ENCODE data around the gene CNPPD1.
A peak's percentile ranks its signal among the peaks of the same experiment; 100 is the strongest.

The CNPPD1 gene

GRCh38 chr2:219161097-219161496, 15.6 kb downstream of the CNPPD1 start:
- no peak for DNase-seq (ENCODE audit: insufficient read length, low spot score)
- FAIRE-seq: no peak
- TF ChIP-seq POU2F2 (IDR thresholded peaks at IDR 0.05; ENCODE audit: low read depth, low read length) (no peak), SPI1 (IDR thresholded peaks at IDR 0.05; ENCODE audit: low read depth, low read length) (no peak)

- no peak for TF ChIP-seq SPI1 (IDR thresholded peaks at IDR 0.05; ENCODE audit: low read depth, low read length)
- TF ChIP-seq POLR2A (IDR thresholded peaks at IDR 0.05; ENCODE audit: low read depth, low read length): peak; percentile 76; the same call in 1 of the 2 replicates
- no peak for TF ChIP-seq PAX5 (IDR thresholded peaks at IDR 0.05; ENCODE audit: insufficient read depth, low read length, severe bottlenecking)
- TF ChIP-seq POU2F2 (IDR thresholded peaks at IDR 0.05; ENCODE audit: low read depth, low read length): no peak
- peak; percentile 59; the same call in 1 of the 2 replicates for TF ChIP-seq POLR2AphosphoS5 (IDR thresholded peaks at IDR 0.05; ENCODE audit: low read depth, low read length)
- 0 out of 2 replicates have a peak, but pooled peaks have one; percentile 45 for TF ChIP-seq TAF1 (IDR thresholded peaks at IDR 0.05; ENCODE audit: low read depth, low read length)
- FAIRE-seq: peak; percentile 96
- peak; percentile 95 for DNase-seq (ENCODE audit: insufficient read length, low spot score)
These were observed 16.3 kb downstream of the CNPPD1 start, which contains the start of gene NHEJ1 for GRCh38 chr2:219160186-219161017. Gene NHEJ1 (minus strand): TSS chr2:219160815. CDS start chr2:219158362, 2,453 bp downstream.

GRCh38 chr2:219159771-219160185, 16.9 kb downstream of the CNPPD1 start:
- TF ChIP-seq TAF1 (IDR thresholded peaks at IDR 0.05; ENCODE audit: low read depth, low read length) (no peak), POLR2AphosphoS5 (IDR thresholded peaks at IDR 0.05; ENCODE audit: low read depth, low read length) (no peak), POLR2A (IDR thresholded peaks at IDR 0.05; ENCODE audit: low read depth, low read length) (no peak), POU2F2 (IDR thresholded peaks at IDR 0.05; ENCODE audit: low read depth, low read length) (no peak), PAX5 (IDR thresholded peaks at IDR 0.05; ENCODE audit: insufficient read depth, low read length, severe bottlenecking) (no peak), SPI1 (IDR thresholded peaks at IDR 0.05; ENCODE audit: low read depth, low read length) (no peak)
- FAIRE-seq (no peak), DNase-seq (ENCODE audit: insufficient read length, low spot score) (no peak)

- FAIRE-seq (no peak), DNase-seq (ENCODE audit: insufficient read length, low spot score) (no peak)
- TF ChIP-seq TAF1 (IDR thresholded peaks at IDR 0.05; ENCODE audit: low read depth, low read length): no peak
- no peak for TF ChIP-seq POLR2A (IDR thresholded peaks at IDR 0.05; ENCODE audit: low read depth, low read length)
- TF ChIP-seq POU2F2 (IDR thresholded peaks at IDR 0.05; ENCODE audit: low read depth, low read length): no peak
- no peak for TF ChIP-seq POLR2AphosphoS5 (IDR thresholded peaks at IDR 0.05; ENCODE audit: low read depth, low read length)
- TF ChIP-seq PAX5 (IDR thresholded peaks at IDR 0.05; ENCODE audit: insufficient read depth, low read length, severe bottlenecking): no peak
- TF ChIP-seq SPI1 (IDR thresholded peaks at IDR 0.05; ENCODE audit: low read depth, low read length): no peak
These were observed 18.1 kb downstream of the CNPPD1 start for GRCh38 chr2:219158586-219158985.

GRCh38 chr2:219158025-219158424, 18.7 kb downstream of the CNPPD1 start:
- FAIRE-seq: no peak

GRCh38 chr2:219157396-219157795, 19.3 kb downstream of the CNPPD1 start:
- DNase-seq (ENCODE audit: insufficient read length, low spot score) (no peak), FAIRE-seq (no peak)
- TF ChIP-seq PAX5 (IDR thresholded peaks at IDR 0.05; ENCODE audit: insufficient read depth, low read length, severe bottlenecking) (no peak), POLR2AphosphoS5 (IDR thresholded peaks at IDR 0.05; ENCODE audit: low read depth, low read length) (no peak), POU2F2 (IDR thresholded peaks at IDR 0.05; ENCODE audit: low read depth, low read length) (no peak), TAF1 (IDR thresholded peaks at IDR 0.05; ENCODE audit: low read depth, low read length) (no peak), POLR2A (IDR thresholded peaks at IDR 0.05; ENCODE audit: low read depth, low read length) (no peak), SPI1 (IDR thresholded peaks at IDR 0.05; ENCODE audit: low read depth, low read length) (no peak)

More at GRCh38 chr2:219158025-219158424, 18.7 kb downstream of the CNPPD1 start:
- no peak for DNase-seq (ENCODE audit: insufficient read length, low spot score)
- TF ChIP-seq POU2F2 (IDR thresholded peaks at IDR 0.05; ENCODE audit: low read depth, low read length): no peak
- TF ChIP-seq POLR2A (IDR thresholded peaks at IDR 0.05; ENCODE audit: low read depth, low read length): no peak
- TF ChIP-seq SPI1 (IDR thresholded peaks at IDR 0.05; ENCODE audit: low read depth, low read length): no peak
- TF ChIP-seq TAF1 (IDR thresholded peaks at IDR 0.05; ENCODE audit: low read depth, low read length): no peak
- no peak for TF ChIP-seq PAX5 (IDR thresholded peaks at IDR 0.05; ENCODE audit: insufficient read depth, low read length, severe bottlenecking)
- no peak for TF ChIP-seq POLR2AphosphoS5 (IDR thresholded peaks at IDR 0.05; ENCODE audit: low read depth, low read length)

- TF ChIP-seq POLR2A (IDR thresholded peaks at IDR 0.05; ENCODE audit: low read depth, low read length): no peak
- no peak for TF ChIP-seq TAF1 (IDR thresholded peaks at IDR 0.05; ENCODE audit: low read depth, low read length)
- DNase-seq (ENCODE audit: insufficient read length, low spot score) (no peak), FAIRE-seq (no peak)
These were observed 21.6 kb downstream of the CNPPD1 start for GRCh38 chr2:219155054-219155644.

- TF ChIP-seq POU2F2 (IDR thresholded peaks at IDR 0.05; ENCODE audit: low read depth, low read length): no peak
- TF ChIP-seq TAF1 (IDR thresholded peaks at IDR 0.05; ENCODE audit: low read depth, low read length): no peak
- no peak for TF ChIP-seq PAX5 (IDR thresholded peaks at IDR 0.05; ENCODE audit: insufficient read depth, low read length, severe bottlenecking)
- no peak for TF ChIP-seq POLR2A (IDR thresholded peaks at IDR 0.05; ENCODE audit: low read depth, low read length)
- TF ChIP-seq SPI1 (IDR thresholded peaks at IDR 0.05; ENCODE audit: low read depth, low read length): no peak
- no peak for TF ChIP-seq POLR2AphosphoS5 (IDR thresholded peaks at IDR 0.05; ENCODE audit: low read depth, low read length)
- DNase-seq (ENCODE audit: insufficient read length, low spot score) (no peak), FAIRE-seq (no peak)
These were observed 27.1 kb downstream of the CNPPD1 start for GRCh38 chr2:219149667-219150066.

- DNase-seq (ENCODE audit: insufficient read length, low spot score) (no peak), FAIRE-seq (no peak)
- TF ChIP-seq POLR2AphosphoS5 (IDR thresholded peaks at IDR 0.05; ENCODE audit: low read depth, low read length): no peak
- TF ChIP-seq PAX5 (IDR thresholded peaks at IDR 0.05; ENCODE audit: insufficient read depth, low read length, severe bottlenecking): no peak
- TF ChIP-seq SPI1 (IDR thresholded peaks at IDR 0.05; ENCODE audit: low read depth, low read length): no peak
- no peak for TF ChIP-seq POLR2A (IDR thresholded peaks at IDR 0.05; ENCODE audit: low read depth, low read length)
- no peak for TF ChIP-seq TAF1 (IDR thresholded peaks at IDR 0.05; ENCODE audit: low read depth, low read length)
- TF ChIP-seq POU2F2 (IDR thresholded peaks at IDR 0.05; ENCODE audit: low read depth, low read length): no peak
These were observed 34.4 kb downstream of the CNPPD1 start for GRCh38 chr2:219142329-219142728.

Measured in GM12891 (cell line).